C4-2B (cell line): ENCODE data around the gene FBXL17.

Experiments
- CTCF ChIP-seq: fragments of 450-650 bp; conservative IDR thresholded peaks from 2 replicates; pipeline ENCODE4 v1.5.1; 2017; ENCODE audit warnings: mild to moderate bottlenecking
- ZFX ChIP-seq: fragments of 450-650 bp; IDR thresholded peaks from 2 replicates; pipeline ENCODE4 v1.6.1; 2017

- TF ChIP-seq CTCF (no peak), ZFX (no peak)
These were observed 402.0 kb downstream of the FBXL17 start for GRCh38 chr5:107979900-107980299.
